Bronchial epithelial cell (primary cell): ENCODE results near the gene ZIM2. TPM values are rescaled to one million over a fixed set of nuclear protein-coding genes. Genes with fewer than 3 reads are reported as not detected.

Source experiments
- DNase-seq: peaks from one replicate; pipeline ENCODE4 v3.0.0-alpha.2; 2010; ENCODE audit warnings: low read depth
- FAIRE-seq: peaks from 2 replicates; lab custom pipeline; 2011; peaks lifted over from hg19 to GRCh38; lab: Jason Lieb, UNC
- H3K27me3 ChIP-seq: 2 replicates; pipeline ENCODE4 v1.5.1; 2011; ENCODE audit warnings: low read length; ENCODE audit not compliant: control insufficient read depth, insufficient read depth
- H3K36me3 ChIP-seq: 2 replicates; pipeline ENCODE4 v1.5.1; 2011; ENCODE audit warnings: low read length; ENCODE audit not compliant: control insufficient read depth, insufficient read depth
- H3K4me3 ChIP-seq: 2 replicates; pipeline ENCODE4 v1.5.1; 2011; ENCODE audit warnings: mild to moderate bottlenecking, low read depth, low read length, control low read depth
- CTCF ChIP-seq: IDR thresholded peaks from 2 replicates; pipeline ENCODE4 v1.5.1; 2011; ENCODE audit warnings: mild to moderate bottlenecking, moderate library complexity, low read length, control low read depth, inconsistent platforms; ENCODE audit not compliant: insufficient read depth, severe bottlenecking
- total RNA-seq: library from RNA; depleted of rRNA; stranded (reverse); fragments of >200 nt; gene quantifications from 2 replicates; pipeline ENCODE4 v1.2.1, GENCODE V29; 2014

Gene ZIM2
- total RNA-seq, 1 donor from 2014 or later = not detected

DNA sequence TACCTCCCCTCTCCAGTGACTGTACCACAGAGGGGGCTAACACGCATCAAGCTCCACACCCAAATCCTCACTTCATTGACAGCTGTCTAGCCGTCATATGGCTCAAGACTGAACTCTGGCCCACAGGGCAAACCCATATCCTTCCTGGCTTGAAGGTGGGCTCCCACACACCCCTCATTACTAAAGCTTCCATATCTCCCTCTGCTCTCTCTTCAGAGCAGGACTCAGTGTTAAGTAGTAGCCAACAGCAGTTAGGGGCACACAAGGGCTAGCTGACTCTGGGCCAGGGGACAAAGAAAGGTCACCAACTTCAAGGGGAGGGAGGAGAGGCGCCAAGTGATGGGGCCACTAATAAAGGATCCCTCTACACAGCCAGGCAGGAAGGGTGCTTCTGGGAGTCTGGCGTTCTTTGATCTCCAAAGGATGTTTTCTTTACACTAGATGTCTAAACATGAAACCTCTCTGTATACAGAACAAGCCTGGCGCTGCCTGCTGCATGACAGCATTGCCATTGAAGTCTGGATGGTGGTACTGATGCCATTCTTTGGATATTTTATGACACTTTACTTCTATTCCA lies 8.1 kb downstream of the ZIM2 start:
- no peak overlapping the region for H3K4me3 ChIP-seq
- FAIRE-seq = no peak
- DNase-seq = no peak
- no peak for TF ChIP-seq CTCF
- no peaks in the 10 kb centered on the region for H3K27me3 ChIP-seq
- no peaks in the 10 kb centered on the region for H3K36me3 ChIP-seq

DNA sequence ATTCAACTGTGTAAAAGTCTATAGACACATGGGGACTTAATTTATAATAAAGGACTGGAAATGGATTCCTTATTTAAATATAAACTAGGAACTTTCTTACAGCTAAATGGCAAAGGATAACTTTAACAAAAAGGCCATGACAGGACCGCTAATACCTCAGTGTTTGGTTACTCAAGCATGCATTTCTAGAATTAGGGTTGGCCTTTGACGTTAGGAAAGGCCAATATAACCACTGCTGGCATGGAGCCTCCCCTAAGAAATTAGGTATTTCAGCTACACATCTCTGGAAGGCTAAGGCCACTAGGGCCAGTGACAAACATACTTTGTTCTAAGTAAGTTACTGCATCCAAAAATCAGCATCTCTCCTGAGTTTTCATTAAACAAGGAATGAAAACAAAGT lies 9.3 kb downstream of the ZIM2 start:
- no peak for TF ChIP-seq CTCF
- no peak for FAIRE-seq

GRCh38 chr19:56829596-56829995 lies 10.9 kb downstream of the ZIM2 start:
- FAIRE-seq = no peak

More for the DNA sequence above, 9.3 kb downstream of the ZIM2 start:
- Histone ChIP-seq H3K27me3 (no peaks in the 10 kb centered on the region), H3K36me3 (no peaks in the 10 kb centered on the region), H3K4me3 (no peak overlapping the region)
- no peak for DNase-seq

GRCh38 chr19:56827708-56828107 lies 12.8 kb downstream of the ZIM2 start:
- no peak for DNase-seq
- no peak for FAIRE-seq
- no peaks in the 10 kb centered on the region for H3K27me3 ChIP-seq
- H3K36me3 ChIP-seq = no peaks in the 10 kb centered on the region
- H3K4me3 ChIP-seq = no peak overlapping the region
- no peak for TF ChIP-seq CTCF

More at GRCh38 chr19:56829596-56829995, 10.9 kb downstream of the ZIM2 start:
- Histone ChIP-seq H3K4me3 (no peak overlapping the region), H3K27me3 (no peaks in the 10 kb centered on the region), H3K36me3 (no peaks in the 10 kb centered on the region)
- DNase-seq = no peak
- TF ChIP-seq CTCF = no peak

DNA sequence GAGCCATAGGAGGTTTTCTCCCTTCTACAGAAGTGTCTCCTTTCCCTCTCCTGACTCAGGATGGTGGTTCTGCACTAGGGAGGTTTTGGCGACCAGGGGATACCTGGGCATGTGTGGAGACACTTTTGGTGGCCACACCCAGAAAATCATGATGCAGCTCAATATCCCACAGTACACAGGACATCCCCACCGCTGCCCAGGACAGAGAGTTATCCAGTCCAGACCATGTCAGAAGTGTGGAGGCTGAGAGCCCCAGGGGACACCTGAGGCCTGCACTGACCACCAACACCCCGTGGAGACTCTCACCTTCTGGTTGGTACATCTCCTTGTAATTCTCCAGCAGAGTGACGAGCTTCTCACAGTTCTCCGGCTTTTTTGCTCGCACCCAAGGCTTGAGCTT lies 16.6 kb downstream of the ZIM2 start:
- TF ChIP-seq CTCF = no peak
- Histone ChIP-seq H3K36me3 (no peaks in the 10 kb centered on the region), H3K4me3 (no peak overlapping the region), H3K27me3 (no peaks in the 10 kb centered on the region)
- no peak for FAIRE-seq
- no peak for DNase-seq

DNA sequence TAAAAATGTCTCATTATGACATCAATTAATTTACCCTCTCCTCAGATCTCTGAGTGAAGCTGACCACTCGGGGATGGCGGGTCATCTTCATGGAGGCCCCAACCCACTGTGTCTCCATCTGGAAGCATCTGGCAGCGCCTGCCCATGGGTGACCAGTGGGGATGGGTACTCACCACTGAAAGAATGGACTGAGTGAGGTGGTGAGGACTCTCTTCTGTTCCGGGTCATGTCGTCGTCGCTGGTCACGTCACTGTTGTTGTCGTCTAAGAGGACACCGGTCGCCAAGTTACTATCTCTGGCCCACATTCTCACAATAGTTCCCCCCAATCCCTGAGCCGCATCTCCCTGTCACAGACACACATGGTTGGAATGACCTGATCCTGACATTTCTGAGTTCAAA lies 17.1 kb downstream of the ZIM2 start:
- Histone ChIP-seq H3K4me3 (no peak overlapping the region), H3K36me3 (no peaks in the 10 kb centered on the region), H3K27me3 (no peaks in the 10 kb centered on the region)
- FAIRE-seq = no peak
- no peak for TF ChIP-seq CTCF
- DNase-seq = no peak
